CD8-positive, alpha-beta memory T cell (primary cell): ENCODE results near the gene ZNF319. TPM values are rescaled to one million over a fixed set of nuclear protein-coding genes. Genes with fewer than 3 reads are reported as not detected.

Experiments used
- CTCF ChIA-PET: fragments of 350-600 bp; sonication (Branson Sonifier 250); formaldehyde crosslinking; loops from one replicate; lab custom pipeline; 2021; ENCODE audit warnings: antibody characterized with exemption; lab: Charles Lee
- POLR2A ChIA-PET: fragments of 350-600 bp; sonication (Branson Sonifier 250); formaldehyde crosslinking; loops from one replicate; lab custom pipeline; 2021; ENCODE audit warnings: antibody characterized with exemption; lab: Charles Lee
- DNase-seq, 5 donors: peaks; one replicate each; pipeline versions ENCODE4 v3.0.0 to v3.0.0-alpha.2; 2020 to 2022; ENCODE audit warnings: mixed read lengths in 1 of 5
- H3K27ac ChIP-seq: one replicate; pipeline ENCODE4 v1.7.0; 2013; ENCODE audit warnings: low read depth, mild to moderate bottlenecking, low read length, moderate library complexity
- H3K27me3 ChIP-seq: 2 replicates; pipeline ENCODE4 v1.7.0; 2013; ENCODE audit warnings: low read length, mild to moderate bottlenecking; ENCODE audit not compliant: insufficient read depth, poor library complexity, severe bottlenecking
- H3K36me3 ChIP-seq: 2 replicates; pipeline ENCODE4 v1.7.0; 2013; ENCODE audit warnings: mild to moderate bottlenecking, low read length, moderate library complexity; ENCODE audit not compliant: insufficient read depth
- H3K4me1 ChIP-seq: 2 replicates; pipeline ENCODE4 v1.7.0; 2013; ENCODE audit warnings: mild to moderate bottlenecking, low read length, moderate library complexity; ENCODE audit not compliant: insufficient read depth
- H3K4me3 ChIP-seq: 2 replicates; pipeline ENCODE4 v1.7.0; 2013; ENCODE audit warnings: mild to moderate bottlenecking, low read length
- H3K9me3 ChIP-seq: 2 replicates; pipeline ENCODE4 v1.7.0; 2013; ENCODE audit warnings: mild to moderate bottlenecking, low read length
- H3K27ac Mint-ChIP-seq, 8 donors: one replicate each; pipeline ENCODE4 v1.8.0; 2020 to 2021; ENCODE audit warnings: mixed read lengths in 8 of 8, mild to moderate bottlenecking in 6 of 8, inconsistent platforms in 3 of 8, moderate library complexity in 3 of 8
- H3K27me3 Mint-ChIP-seq, 2 donors: one replicate each; pipeline ENCODE4 v1.8.0; 2020 to 2021; ENCODE audit warnings: mixed read lengths in 2 of 2, mild to moderate bottlenecking in 1 of 2, moderate library complexity in 1 of 2
- H3K36me3 Mint-ChIP-seq, 3 donors: one replicate each; pipeline ENCODE4 v1.8.0; 2020 to 2021; ENCODE audit warnings: mixed read lengths in 3 of 3, inconsistent platforms in 1 of 3, mild to moderate bottlenecking in 1 of 3
- H3K4me1 Mint-ChIP-seq, 3 donors: one replicate each; pipeline ENCODE4 v1.8.0; 2020 to 2021; ENCODE audit warnings: mixed read lengths in 3 of 3, inconsistent platforms in 1 of 3, mild to moderate bottlenecking in 1 of 3
- H3K4me3 Mint-ChIP-seq, 7 donors: one replicate each; pipeline ENCODE4 v1.8.0; 2020 to 2021; ENCODE audit warnings: mixed read lengths in 7 of 7, mild to moderate bottlenecking in 6 of 7, moderate library complexity in 4 of 7, inconsistent platforms in 2 of 7
- H3K9me3 Mint-ChIP-seq, 5 donors: one replicate each; pipeline ENCODE4 v1.8.0; 2020 to 2022; ENCODE audit warnings: mixed read lengths in 5 of 5, mild to moderate bottlenecking in 3 of 5, moderate library complexity in 2 of 5, inconsistent platforms in 1 of 5
- polyA plus RNA-seq: library from polyadenylated mRNA; unstranded; fragments of 300-500 nt; fragmentation: Illumina TruSeq; gene quantifications from one replicate; pipeline ENCODE4 v1.2.3, GENCODE V29; 2021
- total RNA-seq, 2 experiments: library from RNA; stranded (reverse); gene quantifications; one replicate each; pipeline ENCODE4 v1.2.3, GENCODE V29; 2021

The ZNF319 gene
- total and polyA plus RNA-seq, 3 experiments from 2014 or later, result 11.9 to 18.5 (median 12.8) TPM

GRCh38 chr16:57972306-57972705, 28.2 kb downstream of the ZNF319 start:
- Mint-ChIP-seq H3K4me1 (no peaks in the 10 kb centered on the region), H3K4me3 (no peak overlapping the region), H3K27me3 (peaks cover 5 to 7% of the 10 kb centered on the region in 2 donors), H3K9me3 (no peaks in the 10 kb centered on the region), H3K27ac (no peak overlapping the region), H3K36me3 (no peaks in the 10 kb centered on the region)
- peak in 1 of 5 donors; percentile 23 for DNase-seq
- no peaks in the 10 kb centered on the region for H3K36me3 ChIP-seq
- H3K27ac ChIP-seq, result no peak overlapping the region
- ChIA-PET CTCF (interaction anchor here (1.1 kb wide), 1 partner anchor 44 kb away, joined by 3 read pairs; no protein-coding TSS in a partner anchor), POLR2A (no interaction called here)
- no peaks in the 10 kb centered on the region for H3K27me3 ChIP-seq
- no peaks in the 10 kb centered on the region for H3K4me1 ChIP-seq
- H3K4me3 ChIP-seq, result no peak overlapping the region
- H3K9me3 ChIP-seq, result no peaks in the 10 kb centered on the region

GRCh38 chr16:57971848-57972247, 28.6 kb downstream of the ZNF319 start:
- Histone ChIP-seq H3K27me3 (no peaks in the 10 kb centered on the region), H3K27ac (no peak overlapping the region), H3K36me3 (no peaks in the 10 kb centered on the region), H3K4me3 (no peak overlapping the region), H3K9me3 (no peaks in the 10 kb centered on the region), H3K4me1 (no peaks in the 10 kb centered on the region)
- ChIA-PET CTCF (interaction anchor here (1.1 kb wide), 1 partner anchor 44 kb away, joined by 3 read pairs; no protein-coding TSS in a partner anchor), POLR2A (no interaction called here)
- Mint-ChIP-seq H3K4me1 (no peaks in the 10 kb centered on the region), H3K36me3 (no peaks in the 10 kb centered on the region), H3K9me3 (no peaks in the 10 kb centered on the region), H3K4me3 (no peak overlapping the region), H3K27me3 (peaks cover 5 to 7% of the 10 kb centered on the region in 2 donors), H3K27ac (no peak overlapping the region)
- no peak for DNase-seq

- H3K27me3 ChIP-seq, result no peaks in the 10 kb centered on the region
- H3K27ac ChIP-seq, result no peak within 1 kb of the TSS
- Mint-ChIP-seq H3K27me3 (peaks cover 5 to 7% of the 10 kb centered on the region in 2 donors), H3K27ac (peak within 1 kb of the TSS in 1 of 8 donors; percentile 78), H3K9me3 (no peaks in the 10 kb centered on the region), H3K36me3 (no peaks in the 10 kb centered on the region), H3K4me1 (no peaks in the 10 kb centered on the region), H3K4me3 (no peak within 1 kb of the TSS)
- no peaks in the 10 kb centered on the region for H3K9me3 ChIP-seq
- no peaks in the 10 kb centered on the region for H3K36me3 ChIP-seq
- ChIA-PET CTCF (interaction anchor here (1.3 kb wide), 1 partner anchor 9 kb away, joined by 3 read pairs; no protein-coding TSS in a partner anchor), POLR2A (no interaction called here)
- no peak within 1 kb of the TSS for H3K4me3 ChIP-seq
- DNase-seq, result no peak
- H3K4me1 ChIP-seq, result no peaks in the 10 kb centered on the region
Observed at GRCh38 chr16:57970970-57971369, 29.5 kb downstream of the ZNF319 start, which contains the start of gene CNGB1. Gene CNGB1 (minus strand): TSS chr16:57971128. CDS start chr16:57967286, 3,842 bp downstream.

GRCh38 chr16:57970319-57970718, 30.2 kb downstream of the ZNF319 start:
- H3K4me1 Mint-ChIP-seq, result no peaks in the 10 kb centered on the region
- peaks cover 5 to 7% of the 10 kb centered on the region in 2 donors for H3K27me3 Mint-ChIP-seq
- H3K27me3 ChIP-seq, result no peaks in the 10 kb centered on the region
- no peak overlapping the region for H3K4me3 Mint-ChIP-seq
- H3K4me3 ChIP-seq, result no peak overlapping the region
- H3K36me3 Mint-ChIP-seq, result no peaks in the 10 kb centered on the region
- ChIA-PET POLR2A (no interaction called here), CTCF (interaction anchor here (1.3 kb wide), 1 partner anchor 9 kb away, joined by 3 read pairs; no protein-coding TSS in a partner anchor)
- H3K27ac Mint-ChIP-seq, result peak overlapping the region in 1 of 8 donors; percentile 78
- no peaks in the 10 kb centered on the region for H3K9me3 ChIP-seq
- H3K9me3 Mint-ChIP-seq, result no peaks in the 10 kb centered on the region
- H3K4me1 ChIP-seq, result no peaks in the 10 kb centered on the region
- peak in 1 of 5 donors; percentile 22 for DNase-seq
- no peak overlapping the region for H3K27ac ChIP-seq
- H3K36me3 ChIP-seq, result no peaks in the 10 kb centered on the region

- CTCF ChIA-PET, result interaction anchor here (1.3 kb wide), 1 partner anchor 10 kb away, joined by 3 read pairs; no protein-coding TSS in a partner anchor
- H3K36me3 Mint-ChIP-seq, result no peaks in the 10 kb centered on the region
Observed at GRCh38 chr16:57969451-57970123, 30.9 kb downstream of the ZNF319 start.

GRCh38 chr16:57967916-57968315, 32.6 kb downstream of the ZNF319 start:
- POLR2A ChIA-PET, result no interaction called here
- peak in 1 of 5 donors; percentile 10 for DNase-seq
- no peak overlapping the region for H3K27ac Mint-ChIP-seq
- no peaks in the 10 kb centered on the region for H3K36me3 Mint-ChIP-seq
- CTCF ChIA-PET, result no interaction called here
- H3K4me1 ChIP-seq, result no peaks in the 10 kb centered on the region
- H3K4me1 Mint-ChIP-seq, result no peaks in the 10 kb centered on the region
- H3K36me3 ChIP-seq, result no peaks in the 10 kb centered on the region
- H3K9me3 ChIP-seq, result no peaks in the 10 kb centered on the region
- no peak overlapping the region for H3K4me3 Mint-ChIP-seq
- H3K27me3 ChIP-seq, result no peaks in the 10 kb centered on the region
- H3K4me3 ChIP-seq, result no peak overlapping the region
- H3K27me3 Mint-ChIP-seq, result peaks cover 5 to 7% of the 10 kb centered on the region in 2 donors
- no peak overlapping the region for H3K27ac ChIP-seq
- H3K9me3 Mint-ChIP-seq, result no peaks in the 10 kb centered on the region

More at GRCh38 chr16:57969451-57970123, 30.9 kb downstream of the ZNF319 start:
- Mint-ChIP-seq H3K27me3 (peaks cover 5 to 7% of the 10 kb centered on the region in 2 donors), H3K27ac (no peak overlapping the region), H3K9me3 (no peaks in the 10 kb centered on the region), H3K4me3 (no peak overlapping the region), H3K4me1 (no peaks in the 10 kb centered on the region)
- POLR2A ChIA-PET, result no interaction called here
- peak in 1 of 5 donors; percentile 33 for DNase-seq
- H3K4me1 ChIP-seq, result no peaks in the 10 kb centered on the region
- no peaks in the 10 kb centered on the region for H3K36me3 ChIP-seq
- H3K27me3 ChIP-seq, result no peaks in the 10 kb centered on the region
- no peak overlapping the region for H3K4me3 ChIP-seq
- H3K9me3 ChIP-seq, result no peaks in the 10 kb centered on the region
- H3K27ac ChIP-seq, result no peak overlapping the region

- Mint-ChIP-seq H3K27me3 (peaks cover 3 to 4% of the 10 kb centered on the region in 2 donors), H3K27ac (peak overlapping the region in 2 of 8 donors; percentile 51 to 63), H3K4me3 (no peak overlapping the region), H3K4me1 (no peaks in the 10 kb centered on the region), H3K36me3 (no peaks in the 10 kb centered on the region), H3K9me3 (no peaks in the 10 kb centered on the region)
- Histone ChIP-seq H3K27ac (no peak overlapping the region), H3K36me3 (no peaks in the 10 kb centered on the region), H3K4me1 (no peaks in the 10 kb centered on the region), H3K4me3 (no peak overlapping the region), H3K9me3 (no peaks in the 10 kb centered on the region), H3K27me3 (no peaks in the 10 kb centered on the region)
- ChIA-PET CTCF (no interaction called here), POLR2A (no interaction called here)
- peak in 1 of 5 donors; percentile 16 for DNase-seq
Observed at GRCh38 chr16:57966986-57967385, 33.5 kb downstream of the ZNF319 start.

GRCh38 chr16:57966204-57966771, 34.2 kb downstream of the ZNF319 start:
- Histone ChIP-seq H3K4me1 (no peaks in the 10 kb centered on the region), H3K9me3 (no peaks in the 10 kb centered on the region), H3K36me3 (no peaks in the 10 kb centered on the region), H3K4me3 (no peak overlapping the region), H3K27me3 (no peaks in the 10 kb centered on the region), H3K27ac (no peak overlapping the region)
- H3K9me3 Mint-ChIP-seq, result no peaks in the 10 kb centered on the region
- DNase-seq, result peak in 1 of 5 donors; percentile 5
- no peaks in the 10 kb centered on the region for H3K4me1 Mint-ChIP-seq
- no peak overlapping the region for H3K27ac Mint-ChIP-seq
- ChIA-PET CTCF (no interaction called here), POLR2A (no interaction called here)
- peaks cover 0 to 5% of the 10 kb centered on the region in 2 donors for H3K27me3 Mint-ChIP-seq
- no peak overlapping the region for H3K4me3 Mint-ChIP-seq
- H3K36me3 Mint-ChIP-seq, result no peaks in the 10 kb centered on the region
